H9 (cell line): ENCODE results near the gene DBH. TPM values are rescaled to one million over a fixed set of nuclear protein-coding genes. Genes with fewer than 3 reads are reported as not detected.

Experiments used
- DNase-seq: peaks from one replicate; pipeline ENCODE4 v3.0.0-alpha.2; 2017
- H2AFZ ChIP-seq: one replicate; pipeline ENCODE4 v1.6.1; 2013; ENCODE audit warnings: mild to moderate bottlenecking, low read length, control low read depth, moderate library complexity
- H2AK5ac ChIP-seq: 2 replicates; pipeline ENCODE4 v1.6.1; 2013; ENCODE audit warnings: low read length, control low read depth, mixed read lengths; ENCODE audit not compliant: insufficient read length
- H2BK120ac ChIP-seq: one replicate; pipeline ENCODE4 v1.6.1; 2013; ENCODE audit warnings: low read depth, mild to moderate bottlenecking, low read length, control low read depth, inconsistent platforms; ENCODE audit not compliant: poor library complexity, severe bottlenecking
- H2BK12ac ChIP-seq: 2 replicates; pipeline ENCODE4 v1.6.1; 2013; ENCODE audit warnings: low read length, control low read depth, mixed read lengths, low read depth; ENCODE audit not compliant: insufficient read length
- H2BK15ac ChIP-seq: 2 replicates; pipeline ENCODE4 v1.6.1; 2013; ENCODE audit warnings: low read depth, low read length, control low read depth
- H2BK20ac ChIP-seq: one replicate; pipeline ENCODE4 v1.6.1; 2013; ENCODE audit warnings: low read depth, mild to moderate bottlenecking, low read length, control low read depth, inconsistent platforms; ENCODE audit not compliant: poor library complexity, severe bottlenecking
- H2BK5ac ChIP-seq: 2 replicates; pipeline ENCODE4 v1.6.1; 2013; ENCODE audit warnings: low read length, control low read depth, mixed read lengths; ENCODE audit not compliant: insufficient read length
- H3K14ac ChIP-seq: 2 replicates; pipeline ENCODE4 v1.6.1; 2013; ENCODE audit warnings: low read length, control low read depth; ENCODE audit not compliant: insufficient read depth
- H3K18ac ChIP-seq: 2 replicates; pipeline ENCODE4 v1.6.1; 2013; ENCODE audit warnings: low read depth, mild to moderate bottlenecking, mixed read lengths, low read length, control low read depth; ENCODE audit not compliant: insufficient read length
- H3K23ac ChIP-seq: 2 replicates; pipeline ENCODE4 v1.6.1; 2013; ENCODE audit warnings: low read length, control low read depth, mixed read lengths, low read depth; ENCODE audit not compliant: insufficient read length
- H3K23me2 ChIP-seq: 2 replicates; pipeline ENCODE4 v1.6.1; 2013; ENCODE audit warnings: low read depth, mild to moderate bottlenecking, mixed read lengths, low read length, control low read depth; ENCODE audit not compliant: insufficient read length, poor library complexity, severe bottlenecking
- H3K27ac ChIP-seq: 2 replicates; pipeline ENCODE4 v1.5.1; 2013; ENCODE audit warnings: low read length, control low read depth, mixed read lengths, low read depth; ENCODE audit not compliant: insufficient read length
- H3K27me3 ChIP-seq: 2 replicates; pipeline ENCODE4 v1.6.1; 2013; ENCODE audit warnings: low read length, control low read depth, inconsistent platforms; ENCODE audit not compliant: insufficient read depth
- H3K4ac ChIP-seq: 2 replicates; pipeline ENCODE4 v1.6.1; 2013; ENCODE audit warnings: low read depth, mild to moderate bottlenecking, control low read depth, inconsistent platforms, low read length, moderate library complexity
- H3K4me1 ChIP-seq: 2 replicates; pipeline ENCODE4 v1.6.1; 2013; ENCODE audit warnings: low read length, control low read depth, inconsistent platforms; ENCODE audit not compliant: insufficient read depth
- H3K4me2 ChIP-seq: 2 replicates; pipeline ENCODE4 v1.6.1; 2013; ENCODE audit warnings: low read length, control low read depth, mixed read lengths; ENCODE audit not compliant: insufficient read length, insufficient read depth
- H3K56ac ChIP-seq: 2 replicates; pipeline ENCODE4 v1.6.1; 2013; ENCODE audit warnings: low read depth, mild to moderate bottlenecking, mixed read lengths, low read length, control low read depth; ENCODE audit not compliant: insufficient read length
- H3K79me1 ChIP-seq: 2 replicates; pipeline ENCODE4 v1.6.1; 2013; ENCODE audit warnings: low read depth, mild to moderate bottlenecking, moderate library complexity, low read length, control low read depth, inconsistent platforms; ENCODE audit not compliant: insufficient read depth, poor library complexity, severe bottlenecking
- H3K79me2 ChIP-seq: 2 replicates; pipeline ENCODE4 v1.6.1; 2013; ENCODE audit warnings: low read length, control low read depth, inconsistent platforms; ENCODE audit not compliant: insufficient read depth
- H3K9ac ChIP-seq: 2 replicates; pipeline ENCODE4 v1.6.1; 2013; ENCODE audit warnings: low read length, control low read depth, mixed read lengths; ENCODE audit not compliant: insufficient read length; ENCODE audit errors: extremely low read depth
- H3K9me3 ChIP-seq: one replicate; pipeline ENCODE4 v1.6.1; 2013; ENCODE audit warnings: low read depth, low read length, inconsistent platforms; ENCODE audit not compliant: control insufficient read depth
- H3T11ph ChIP-seq: one replicate; pipeline ENCODE4 v1.6.1; 2013; ENCODE audit warnings: mild to moderate bottlenecking, low read length, control low read depth, inconsistent platforms
- H4K20me1 ChIP-seq: one replicate; pipeline ENCODE4 v1.6.1; 2013; ENCODE audit not compliant: control insufficient read depth, insufficient read length, insufficient read depth
- H4K5ac ChIP-seq: 2 replicates; pipeline ENCODE4 v1.6.1; 2013; ENCODE audit warnings: low read depth, mild to moderate bottlenecking, mixed read lengths, low read length, control low read depth; ENCODE audit not compliant: insufficient read length
- H4K8ac ChIP-seq: replicated peaks from 2 replicates; pipeline ENCODE4 v1.6.1; 2013; ENCODE audit warnings: low read length, control low read depth, mixed read lengths, low read depth; ENCODE audit not compliant: insufficient read length
- H4K91ac ChIP-seq: 2 replicates; pipeline ENCODE4 v1.6.1; 2013; ENCODE audit warnings: low read depth, mild to moderate bottlenecking, moderate library complexity, mixed read lengths, low read length, control low read depth; ENCODE audit not compliant: insufficient read length
- H3K27ac Mint-ChIP-seq, 3 experiments: 2 replicates in 2 of 3; 3 replicates in 1 of 3; pipeline ENCODE4 v1.8.0; 2020 to 2021; ENCODE audit warnings: mixed read lengths in 3 of 3, mild to moderate bottlenecking in 1 of 3, moderate library complexity in 1 of 3
- H3K27me3 Mint-ChIP-seq: 2 replicates; pipeline ENCODE4 v1.8.0; 2021; ENCODE audit warnings: low read depth, mild to moderate bottlenecking, moderate library complexity, mixed read lengths
- H3K36me3 Mint-ChIP-seq, 3 experiments: 2 replicates in 2 of 3; 3 replicates in 1 of 3; pipeline ENCODE4 v1.8.0; 2020 to 2021; ENCODE audit warnings: low read depth in 3 of 3, mixed read lengths in 3 of 3; ENCODE audit not compliant: insufficient read depth in 1 of 3
- H3K4me1 Mint-ChIP-seq, 2 experiments: 2 replicates each; pipeline ENCODE4 v1.8.0; 2020; ENCODE audit warnings: mixed read lengths in 2 of 2
- H3K4me3 Mint-ChIP-seq, 2 experiments: 2 replicates in 1 of 2; 3 replicates in 1 of 2; pipeline ENCODE4 v1.8.0; 2020 to 2021; ENCODE audit warnings: mild to moderate bottlenecking in 2 of 2, mixed read lengths in 2 of 2, moderate library complexity in 1 of 2
- H3K9me3 Mint-ChIP-seq, 2 experiments: 2 replicates in 1 of 2; 3 replicates in 1 of 2; pipeline ENCODE4 v1.8.0; 2020; ENCODE audit warnings: mild to moderate bottlenecking in 2 of 2, mixed read lengths in 2 of 2, moderate library complexity in 1 of 2
- WGBS: extraction: QIAGEN DNeasy Blood & Tissue Kit; methylation state at CpG from one replicate; pipeline ENCODE4 v1.1.7; 2013; ENCODE audit warnings: missing lambda C conversion rate, low lambda C conversion rate, mixed read lengths; ENCODE audit not compliant: insufficient read length; ENCODE audit errors: extremely low coverage; 5-methylcytosine and 5-hydroxymethylcytosine counted together
- total RNA-seq: library from RNA; stranded (reverse); gene quantifications from 2 replicates; pipeline ENCODE4 v1.2.1, GENCODE V29; 2021
- TF ChIP-seq, protein P1 (sequence below): fragments of 200-600 bp; sonication (generic); conservative IDR thresholded peaks from 3 replicates; pipeline ENCODE4 v1.8.0; 2021; ENCODE audit warnings: antibody characterized with exemption, mild to moderate bottlenecking

Gene DBH
- total RNA-seq, 1 experiment from 2014 or later, result not detected

GRCh38 chr9:133612816-133613215, 23.3 kb upstream of the DBH start:
- H3K4ac ChIP-seq, result no peak overlapping the region
- TF ChIP-seq, protein P1, sequence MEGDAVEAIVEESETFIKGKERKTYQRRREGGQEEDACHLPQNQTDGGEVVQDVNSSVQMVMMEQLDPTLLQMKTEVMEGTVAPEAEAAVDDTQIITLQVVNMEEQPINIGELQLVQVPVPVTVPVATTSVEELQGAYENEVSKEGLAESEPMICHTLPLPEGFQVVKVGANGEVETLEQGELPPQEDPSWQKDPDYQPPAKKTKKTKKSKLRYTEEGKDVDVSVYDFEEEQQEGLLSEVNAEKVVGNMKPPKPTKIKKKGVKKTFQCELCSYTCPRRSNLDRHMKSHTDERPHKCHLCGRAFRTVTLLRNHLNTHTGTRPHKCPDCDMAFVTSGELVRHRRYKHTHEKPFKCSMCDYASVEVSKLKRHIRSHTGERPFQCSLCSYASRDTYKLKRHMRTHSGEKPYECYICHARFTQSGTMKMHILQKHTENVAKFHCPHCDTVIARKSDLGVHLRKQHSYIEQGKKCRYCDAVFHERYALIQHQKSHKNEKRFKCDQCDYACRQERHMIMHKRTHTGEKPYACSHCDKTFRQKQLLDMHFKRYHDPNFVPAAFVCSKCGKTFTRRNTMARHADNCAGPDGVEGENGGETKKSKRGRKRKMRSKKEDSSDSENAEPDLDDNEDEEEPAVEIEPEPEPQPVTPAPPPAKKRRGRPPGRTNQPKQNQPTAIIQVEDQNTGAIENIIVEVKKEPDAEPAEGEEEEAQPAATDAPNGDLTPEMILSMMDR, result no peak
- H3K79me2 ChIP-seq, result no peaks in the 10 kb centered on the region
- no peak overlapping the region for H2BK5ac ChIP-seq
- H4K5ac ChIP-seq, result no peak overlapping the region
- no peak overlapping the region for H4K91ac ChIP-seq
- H3K9me3 Mint-ChIP-seq, result no peaks in the 10 kb centered on the region; a peak in 1 of 5 replicates
- no peak overlapping the region for H3K4me2 ChIP-seq
- H3K79me1 ChIP-seq, result no peaks in the 10 kb centered on the region
- peaks cover 6 to 20% of the 10 kb centered on the region in 2 experiments for H3K4me1 Mint-ChIP-seq
- H2BK120ac ChIP-seq, result no peak overlapping the region
- H3K23ac ChIP-seq, result no peak overlapping the region
- no peak overlapping the region for H3K27ac Mint-ChIP-seq
- peaks cover 3% of the 10 kb centered on the region for H3K23me2 ChIP-seq
- no peak overlapping the region for H2BK20ac ChIP-seq
- H3K18ac ChIP-seq, result no peak overlapping the region
- no peak overlapping the region for H3T11ph ChIP-seq
- peaks cover 8% of the 10 kb centered on the region; the same call in 1 of the 2 replicates for H3K27me3 ChIP-seq
- no peak overlapping the region for H3K9ac ChIP-seq
- H3K56ac ChIP-seq, result no peak overlapping the region
- peaks cover 78% of the 10 kb centered on the region for H3K27me3 Mint-ChIP-seq
- H2AFZ ChIP-seq, result no peak overlapping the region
- H3K4me3 Mint-ChIP-seq, result no peak overlapping the region
- H2AK5ac ChIP-seq, result no peak overlapping the region
- no peak overlapping the region for H2BK15ac ChIP-seq
- H4K20me1 ChIP-seq, result no peaks in the 10 kb centered on the region
- H3K9me3 ChIP-seq, result no peaks in the 10 kb centered on the region
- WGBS, result no CpG with 5 or more reads among the region's 8 CpGs
- H3K4me1 ChIP-seq, result no peaks in the 10 kb centered on the region
- no peak overlapping the region for H3K14ac ChIP-seq
- no peaks in the 10 kb centered on the region for H3K36me3 Mint-ChIP-seq
- no peak overlapping the region for H4K8ac ChIP-seq
- no peak overlapping the region for H3K27ac ChIP-seq
- no peak overlapping the region for H2BK12ac ChIP-seq
- DNase-seq, result no peak
